Spleen (tissue), 7 donors: ENCODE results near the gene CNTNAP2.

Experiments used
- POLR2A ChIP-seq, 3 donors: fragments of 450-650 bp; IDR thresholded peaks; one replicate each; pipeline ENCODE4 v1.5.1; 2017; ENCODE audit warnings: antibody characterized with exemption in 3 of 3, mild to moderate bottlenecking in 1 of 3
- POLR2AphosphoS5 ChIP-seq, 3 donors: sonication (generic); formaldehyde crosslinking; IDR thresholded peaks; one replicate each; pipeline ENCODE4 v1.5.1; 2017; ENCODE audit warnings: antibody characterized with exemption in 3 of 3
- TF ChIP-seq, protein P1 (sequence below), 11 experiments: fragments of 200-600 bp in 7 of 11; fragments of 450-650 bp in 4 of 11; sonication (generic) in 4 of 11; IDR thresholded peaks in 8 of 11; conservative IDR thresholded peaks in 3 of 11; 1 replicate in 7 of 11; 2 replicates in 4 of 11; pipeline versions ENCODE4 v1.4.0 to v1.8.0; 2016 to 2021; ENCODE audit warnings: antibody characterized with exemption in 11 of 11, inconsistent platforms in 4 of 11, mild to moderate bottlenecking in 1 of 11
- donor health status: DM: no; HTN: no; CAD: no; lungs with moderate emphysema.
- donor health status: DM: no; HTN: no; CAD: no.
- donor health status: DM: no; HTN: no; CAD: no.

DNA sequence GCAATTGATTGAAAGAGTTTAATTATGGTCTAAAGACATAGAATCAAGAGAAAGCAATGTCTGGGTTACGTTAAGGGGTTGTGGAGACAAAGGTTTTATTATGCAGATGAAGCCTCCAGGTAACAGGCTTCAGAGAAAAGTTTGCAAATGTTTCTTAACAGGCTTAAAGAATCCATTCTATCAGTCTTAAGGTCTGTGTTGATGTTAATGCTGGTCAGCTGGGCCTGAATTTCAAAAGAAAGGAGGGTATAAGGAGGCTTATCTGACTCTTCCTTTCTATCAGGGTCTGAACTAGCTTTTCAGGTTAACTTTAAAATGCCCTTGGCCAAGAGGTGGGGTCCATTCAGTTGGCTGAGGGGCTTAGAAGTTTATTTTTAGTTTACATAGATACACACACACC, 1469.5 kb downstream of the CNTNAP2 start:
- TF ChIP-seq POLR2AphosphoS5 (IDR thresholded peaks at IDR 0.05) (no peak), POLR2A (IDR thresholded peaks at IDR 0.05) (no peak)
- TF ChIP-seq, protein P1, sequence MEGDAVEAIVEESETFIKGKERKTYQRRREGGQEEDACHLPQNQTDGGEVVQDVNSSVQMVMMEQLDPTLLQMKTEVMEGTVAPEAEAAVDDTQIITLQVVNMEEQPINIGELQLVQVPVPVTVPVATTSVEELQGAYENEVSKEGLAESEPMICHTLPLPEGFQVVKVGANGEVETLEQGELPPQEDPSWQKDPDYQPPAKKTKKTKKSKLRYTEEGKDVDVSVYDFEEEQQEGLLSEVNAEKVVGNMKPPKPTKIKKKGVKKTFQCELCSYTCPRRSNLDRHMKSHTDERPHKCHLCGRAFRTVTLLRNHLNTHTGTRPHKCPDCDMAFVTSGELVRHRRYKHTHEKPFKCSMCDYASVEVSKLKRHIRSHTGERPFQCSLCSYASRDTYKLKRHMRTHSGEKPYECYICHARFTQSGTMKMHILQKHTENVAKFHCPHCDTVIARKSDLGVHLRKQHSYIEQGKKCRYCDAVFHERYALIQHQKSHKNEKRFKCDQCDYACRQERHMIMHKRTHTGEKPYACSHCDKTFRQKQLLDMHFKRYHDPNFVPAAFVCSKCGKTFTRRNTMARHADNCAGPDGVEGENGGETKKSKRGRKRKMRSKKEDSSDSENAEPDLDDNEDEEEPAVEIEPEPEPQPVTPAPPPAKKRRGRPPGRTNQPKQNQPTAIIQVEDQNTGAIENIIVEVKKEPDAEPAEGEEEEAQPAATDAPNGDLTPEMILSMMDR (IDR thresholded peaks at IDR 0.05 in 8 of 11, conservative IDR thresholded peaks at IDR 0.05 in 3 of 11) = no peak
